Measurements from ENCODE around the gene TRIP6. TPM values are rescaled to one million over a fixed set of nuclear protein-coding genes. Genes with fewer than 3 reads are reported as not detected.

TRIP6 gene
- total and polyA plus RNA-seq, 8 donors: 24.1 to 57.6 (median 34.5) TPM

DNA sequence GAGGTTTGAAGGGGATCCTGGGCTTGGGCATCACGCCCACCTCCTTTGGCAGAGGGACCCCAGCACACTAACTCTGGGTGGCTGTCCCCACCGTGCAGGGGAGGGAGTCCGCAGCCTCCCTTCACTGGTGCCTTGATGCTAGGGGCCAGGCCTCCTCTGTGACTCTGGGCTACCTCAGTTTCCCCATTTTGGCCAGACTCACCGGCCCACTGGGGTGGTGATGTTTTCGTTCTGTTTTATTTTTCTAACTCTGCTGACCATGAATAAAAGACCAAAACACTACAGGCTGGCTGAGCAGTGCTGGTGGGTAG lies 503 bp upstream of the TRIP6 start:
- no peaks in the 10 kb centered on the region for H3K27me3 ChIP-seq
- H3K4me3 ChIP-seq: peak overlapping the region; percentile 63 to 100 (median 86)
- H3K36me3 ChIP-seq: peaks cover 0 to 12% (median 8%) of the 10 kb centered on the region in 3 donors
- 69 to 70% methylated on average over 4 to 5 of the region's 5 CpGs for WGBS, 2 donors
- FAIRE-seq (no peak), DNase-seq (no peak), ATAC-seq (no peak)
- no peaks in the 10 kb centered on the region for H3K9me3 ChIP-seq
- H3K4me1 ChIP-seq: peaks cover 0 to 24% (median 9%) of the 10 kb centered on the region in 3 donors
- TF ChIP-seq, protein P1, sequence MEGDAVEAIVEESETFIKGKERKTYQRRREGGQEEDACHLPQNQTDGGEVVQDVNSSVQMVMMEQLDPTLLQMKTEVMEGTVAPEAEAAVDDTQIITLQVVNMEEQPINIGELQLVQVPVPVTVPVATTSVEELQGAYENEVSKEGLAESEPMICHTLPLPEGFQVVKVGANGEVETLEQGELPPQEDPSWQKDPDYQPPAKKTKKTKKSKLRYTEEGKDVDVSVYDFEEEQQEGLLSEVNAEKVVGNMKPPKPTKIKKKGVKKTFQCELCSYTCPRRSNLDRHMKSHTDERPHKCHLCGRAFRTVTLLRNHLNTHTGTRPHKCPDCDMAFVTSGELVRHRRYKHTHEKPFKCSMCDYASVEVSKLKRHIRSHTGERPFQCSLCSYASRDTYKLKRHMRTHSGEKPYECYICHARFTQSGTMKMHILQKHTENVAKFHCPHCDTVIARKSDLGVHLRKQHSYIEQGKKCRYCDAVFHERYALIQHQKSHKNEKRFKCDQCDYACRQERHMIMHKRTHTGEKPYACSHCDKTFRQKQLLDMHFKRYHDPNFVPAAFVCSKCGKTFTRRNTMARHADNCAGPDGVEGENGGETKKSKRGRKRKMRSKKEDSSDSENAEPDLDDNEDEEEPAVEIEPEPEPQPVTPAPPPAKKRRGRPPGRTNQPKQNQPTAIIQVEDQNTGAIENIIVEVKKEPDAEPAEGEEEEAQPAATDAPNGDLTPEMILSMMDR (IDR thresholded peaks at IDR 0.05): no peak
- intact Hi-C loops (cut with DNase I): no loop called here
- peak overlapping the region; percentile 87 to 93 (median 88) for H3K27ac ChIP-seq

GRCh38 chr7:100867776-100868485 lies 744 bp downstream of the TRIP6 start:
- peak overlapping the region; percentile 87 to 93 (median 88) for H3K27ac ChIP-seq
- intact Hi-C loops (cut with DNase I): no loop called here
- no peak for FAIRE-seq
- peak overlapping the region; percentile 63 to 100 (median 86) for H3K4me3 ChIP-seq
- DNase-seq: peak in 1 of 6 donors; percentile 45
- H3K4me1 ChIP-seq: peaks cover 0 to 24% (median 9%) of the 10 kb centered on the region in 3 donors
- H3K27me3 ChIP-seq: no peaks in the 10 kb centered on the region
- TF ChIP-seq, protein P1 (IDR thresholded peaks at IDR 0.05): no peak
- no peaks in the 10 kb centered on the region for H3K9me3 ChIP-seq
- WGBS, 2 donors: 14 to 23% methylated on average over 18 to 27 of the region's 27 CpGs
- H3K36me3 ChIP-seq: peaks cover 0 to 19% (median 13%) of the 10 kb centered on the region in 3 donors
- peak; percentile 11 to 16 (median 12) for ATAC-seq

DNA sequence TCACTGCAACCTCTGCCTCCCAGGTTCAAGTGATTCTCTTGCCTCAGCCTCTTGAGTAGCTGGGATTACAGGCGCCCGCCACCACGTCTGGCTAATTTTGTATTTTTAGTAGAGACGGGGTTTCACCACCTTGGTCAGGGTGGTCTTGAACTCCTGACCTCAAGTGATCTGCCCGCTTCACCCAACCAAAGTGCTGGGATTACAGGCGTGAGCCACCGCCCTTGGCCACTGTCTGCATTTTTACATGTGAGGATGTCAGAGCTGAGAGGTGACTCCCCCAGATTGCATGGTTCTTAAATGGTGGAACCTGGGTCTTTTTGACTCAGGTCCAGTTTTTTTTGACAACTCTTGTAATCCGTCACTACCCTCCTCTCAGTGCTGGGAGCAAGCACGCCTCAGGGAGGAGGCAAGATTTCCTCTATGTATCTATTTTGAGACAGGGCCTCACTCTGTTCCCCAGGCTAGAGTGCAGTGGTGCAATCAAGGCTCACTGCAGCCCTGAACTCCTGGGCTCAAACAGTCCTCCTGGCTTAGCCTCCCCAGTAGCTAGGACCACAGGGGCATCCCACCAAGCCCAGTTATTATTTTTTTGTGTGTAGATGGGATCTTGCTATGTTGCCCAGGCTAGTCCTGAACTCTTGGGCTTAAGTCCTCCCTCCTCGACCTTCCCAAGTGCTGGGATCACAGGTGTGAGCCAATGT lies 6.6 kb downstream of the TRIP6 start:
- WGBS, 2 donors: 89 to 95% methylated on average over 10 of the region's 10 CpGs
- no peak for FAIRE-seq

GRCh38 chr7:100874300-100874576 lies 7.1 kb downstream of the TRIP6 start:
- H3K36me3 ChIP-seq: peaks cover 0 to 19% (median 13%) of the 10 kb centered on the region in 3 donors
- WGBS, 2 donors: 42 to 52% methylated on average over 8 of the region's 8 CpGs
- FAIRE-seq (no peak), ATAC-seq (peak in 1 of 4 donors; percentile 0), DNase-seq (peak in 1 of 6 donors; percentile 40)
- H3K4me3 ChIP-seq: peak overlapping the region; percentile 88 to 97 (median 90)
- intact Hi-C loops (cut with DNase I): no loop called here
- H3K27me3 ChIP-seq: no peaks in the 10 kb centered on the region
- TF ChIP-seq, protein P1 (IDR thresholded peaks at IDR 0.05): no peak
- H3K4me1 ChIP-seq: peaks cover 8 to 27% (median 20%) of the 10 kb centered on the region in 3 donors
- peak overlapping the region; percentile 84 to 94 (median 87) for H3K27ac ChIP-seq
- no peaks in the 10 kb centered on the region for H3K9me3 ChIP-seq

More for the DNA sequence above, 6.6 kb downstream of the TRIP6 start:
- TF ChIP-seq, protein P1 (IDR thresholded peaks at IDR 0.05): no peak
- H3K27me3 ChIP-seq: no peaks in the 10 kb centered on the region
- no peaks in the 10 kb centered on the region for H3K9me3 ChIP-seq
- ATAC-seq (no peak), DNase-seq (peak in 1 of 6 donors; percentile 15)
- peak overlapping the region in 3 of 4 donors; percentile 88 to 97 (median 90) for H3K4me3 ChIP-seq
- intact Hi-C loops (cut with DNase I): no loop called here
- H3K27ac ChIP-seq: peak overlapping the region in 3 of 4 donors; percentile 87 to 94 (median 87)
- peaks cover 0 to 19% (median 13%) of the 10 kb centered on the region in 3 donors for H3K36me3 ChIP-seq
- H3K4me1 ChIP-seq: peaks cover 8 to 30% (median 20%) of the 10 kb centered on the region in 3 donors
